HG03432 (cell line): Measurements from ENCODE around the gene NUP50.

Source experiments
- ATAC-seq: cut with Tn5 transposase; IDR thresholded peaks from one replicate; pipeline ENCODE4 v1.9.1; 2021; ENCODE audit warnings: mild to moderate bottlenecking, moderate library complexity; ENCODE audit not compliant: unreplicated experiment

NUP50 gene

GRCh38 chr22:45226503-45227186 lies 62.9 kb downstream of the NUP50 start:
- no peak for ATAC-seq

GRCh38 chr22:45227645-45228400 lies 64.1 kb downstream of the NUP50 start:
- ATAC-seq = no peak

GRCh38 chr22:45228401-45228754 lies 64.7 kb downstream of the NUP50 start:
- no peak for ATAC-seq

GRCh38 chr22:45229181-45229580 lies 65.5 kb downstream of the NUP50 start:
- no peak for ATAC-seq

- ATAC-seq = no peak
Observed at GRCh38 chr22:45230026-45230721, 66.4 kb downstream of the NUP50 start.

- no peak for ATAC-seq
Observed at GRCh38 chr22:45231293-45231692, 67.6 kb downstream of the NUP50 start.

GRCh38 chr22:45233386-45233785 lies 69.7 kb downstream of the NUP50 start:
- no peak for ATAC-seq

GRCh38 chr22:45233827-45234226 lies 70.1 kb downstream of the NUP50 start:
- no peak for ATAC-seq

- peak; percentile 81 for ATAC-seq
Observed at GRCh38 chr22:45235101-45235777, 71.5 kb downstream of the NUP50 start.

- peak; percentile 20 for ATAC-seq
Observed at GRCh38 chr22:45235851-45236342, 72.2 kb downstream of the NUP50 start.

- no peak for ATAC-seq
Observed at GRCh38 chr22:45237065-45237990, 73.6 kb downstream of the NUP50 start.
